Esophagus muscularis mucosa (tissue), 4 donors: Measurements from ENCODE around the gene POLR2B.

Source experiments
- CTCF ChIP-seq, 3 experiments: fragments of 200-600 bp in 2 of 3; fragments of 450-650 bp in 1 of 3; sonication (generic) in 2 of 3; IDR thresholded peaks; one replicate each; pipeline ENCODE4 v1.5.1; 2017 to 2019; ENCODE audit warnings: antibody characterized with exemption in 3 of 3, mild to moderate bottlenecking in 2 of 3, moderate library complexity in 1 of 3
- EP300 ChIP-seq: sonication (generic); formaldehyde crosslinking; IDR thresholded peaks from one replicate; pipeline ENCODE4 v1.6.1; 2017; ENCODE audit warnings: antibody characterized with exemption
- POLR2AphosphoS5 ChIP-seq, 2 donors: sonication (generic); formaldehyde crosslinking; IDR thresholded peaks; one replicate each; pipeline ENCODE4 v1.6.1; 2017; ENCODE audit warnings: antibody characterized with exemption in 2 of 2

DNA sequence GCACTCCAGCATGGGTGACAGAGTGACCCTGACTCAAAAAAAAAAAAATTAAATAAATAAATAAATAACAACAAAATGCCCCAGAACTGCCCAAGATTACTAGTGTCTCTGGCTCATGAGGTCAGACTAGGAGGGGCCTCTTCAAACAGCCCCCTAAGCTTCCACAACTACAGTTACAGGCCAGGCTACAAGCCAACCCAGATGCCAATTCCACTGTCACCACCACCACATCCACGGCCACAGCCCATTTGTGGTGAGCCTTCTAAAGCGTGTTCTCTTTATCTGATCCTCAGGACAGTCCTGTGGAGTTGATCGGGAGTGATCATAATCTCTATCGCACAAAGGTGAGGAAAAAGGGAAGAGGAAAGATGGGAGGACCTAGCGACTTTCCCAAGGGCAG, 94.9 kb downstream of the POLR2B start:
- TF ChIP-seq CTCF (IDR thresholded peaks at IDR 0.05) (no peak), POLR2AphosphoS5 (IDR thresholded peaks at IDR 0.05) (no peak), EP300 (no peak)
